Lung (tissue), 12 donors: ENCODE data around the gene CDYL. TPM values are rescaled to one million over a fixed set of nuclear protein-coding genes. Genes with fewer than 3 reads are reported as not detected.

Experiments
- ATAC-seq: fragments of 200-7000 bp; cut with Tn5 transposase; one replicate; pipeline ENCODE4 v1.9.1; 2020; ENCODE audit warnings: moderate number of reproducible peaks; ENCODE audit not compliant: insufficient read depth, low FRiP score
- DNase-seq, 3 donors: peaks; one replicate each; pipeline ENCODE4 v3.0.0-alpha.2; 2013 to 2017
- H3K27ac ChIP-seq, 2 donors: one replicate each; pipeline ENCODE4 v1.5.1; 2013; ENCODE audit warnings: mild to moderate bottlenecking in 2 of 2, moderate library complexity in 2 of 2, control low read depth in 1 of 2, inconsistent platforms in 1 of 2, low read depth in 1 of 2, low read length in 1 of 2
- H3K27me3 ChIP-seq, 3 donors: one replicate each; pipeline ENCODE4 v1.5.1; 2013; ENCODE audit warnings: low read length in 2 of 3; ENCODE audit not compliant: control insufficient read depth in 3 of 3, insufficient read depth in 3 of 3
- H3K36me3 ChIP-seq, 4 donors: one replicate each; pipeline ENCODE4 v1.5.1; 2013; ENCODE audit warnings: low read length in 4 of 4, mild to moderate bottlenecking in 1 of 4, moderate library complexity in 1 of 4; ENCODE audit not compliant: control insufficient read depth in 4 of 4, insufficient read depth in 4 of 4
- H3K4me1 ChIP-seq, 5 donors: one replicate each; pipeline ENCODE4 v1.5.1; 2013; ENCODE audit warnings: low read length in 5 of 5, mild to moderate bottlenecking in 2 of 5, moderate library complexity in 1 of 5; ENCODE audit not compliant: control insufficient read depth in 5 of 5, insufficient read depth in 5 of 5
- H3K4me3 ChIP-seq: one replicate; pipeline ENCODE4 v1.5.1; 2013; ENCODE audit warnings: mild to moderate bottlenecking, control low read depth, moderate library complexity
- H3K9ac ChIP-seq, 2 donors: one replicate each; pipeline ENCODE4 v1.5.1; 2013; ENCODE audit warnings: low read length in 2 of 2, control low read depth in 1 of 2; ENCODE audit not compliant: insufficient read depth in 1 of 2
- H3K9me3 ChIP-seq, 4 donors: one replicate each; pipeline ENCODE4 v1.5.1; 2013; ENCODE audit warnings: low read length in 3 of 4, mild to moderate bottlenecking in 1 of 4, moderate library complexity in 1 of 4; ENCODE audit not compliant: control insufficient read depth in 4 of 4, insufficient read depth in 3 of 4
- CTCF ChIP-seq: IDR thresholded peaks from 2 replicates; pipeline ENCODE4 v1.5.1; 2012; ENCODE audit warnings: mild to moderate bottlenecking; ENCODE audit errors: control extremely low read depth, extremely low read depth
- WGBS, 2 donors: extraction: QIAGEN DNeasy Blood & Tissue Kit; methylation state at CpG; one replicate each; pipeline ENCODE4 v1.1.7; 2013; 5-methylcytosine and 5-hydroxymethylcytosine counted together
- polyA plus RNA-seq, 2 donors: library from polyadenylated mRNA; stranded (reverse); fragments of 200-250 nt; gene quantifications; one replicate each; pipeline ENCODE4 v1.2.1, GENCODE V29; 2013
- total RNA-seq, 2 donors: library from RNA; depleted of rRNA in 1 of 2; stranded (reverse); fragments of >200 nt in 1 of 2; gene quantifications; one replicate each; pipeline ENCODE4 v1.2.1, GENCODE V29; 2014 to 2021
- donor health status: control.
- donor health status: control.
- donor health status: Bipolar disorder and iron deficiency.
- donor health status: healthy.
- donor health status: DM: yes; HTN: yes; CAD: no.

The CDYL gene
- total and polyA plus RNA-seq, 4 donors = 5.8 to 51.6 (median 20.9) TPM

GRCh38 chr6:4913705-4914419, 137.7 kb downstream of the CDYL start:
- 54 to 68% methylated on average over 10 of the region's 10 CpGs for WGBS, 2 donors
- no peak for TF ChIP-seq CTCF
- H3K27ac ChIP-seq = no peak overlapping the region
- ATAC-seq (no peak), DNase-seq (peak in 1 of 3 donors; percentile 29)
- no peaks in the 10 kb centered on the region for H3K27me3 ChIP-seq
- no peak overlapping the region for H3K4me3 ChIP-seq
- H3K9ac ChIP-seq = no peak overlapping the region
- H3K36me3 ChIP-seq = peaks cover 0 to under 1% (median 0%) of the 10 kb centered on the region in 4 donors
- H3K4me1 ChIP-seq = peaks cover 8 to 28% (median 12%) of the 10 kb centered on the region in 5 donors
- H3K9me3 ChIP-seq = no peaks in the 10 kb centered on the region

- TF ChIP-seq CTCF = no peak
- ATAC-seq = no peak
- no peaks in the 10 kb centered on the region for H3K27me3 ChIP-seq
- 58 to 70% methylated on average over 14 of the region's 14 CpGs for WGBS, 2 donors
- H3K9me3 ChIP-seq = no peaks in the 10 kb centered on the region
- peaks cover 8 to 28% (median 12%) of the 10 kb centered on the region in 5 donors for H3K4me1 ChIP-seq
- H3K9ac ChIP-seq = no peak overlapping the region
- no peak overlapping the region for H3K27ac ChIP-seq
- no peak overlapping the region for H3K4me3 ChIP-seq
- H3K36me3 ChIP-seq = no peaks in the 10 kb centered on the region
- peak in 1 of 3 donors; percentile 67 for DNase-seq
Observed at GRCh38 chr6:4914420-4915159, 138.4 kb downstream of the CDYL start.

- H3K9ac ChIP-seq = no peak overlapping the region
- no peak for DNase-seq
- 51 to 53% methylated on average over 5 of the region's 5 CpGs for WGBS, 2 donors
- no peak for ATAC-seq
- H3K27ac ChIP-seq = no peak overlapping the region
- H3K4me1 ChIP-seq = peaks cover 8 to 28% (median 12%) of the 10 kb centered on the region in 5 donors
- H3K36me3 ChIP-seq = no peaks in the 10 kb centered on the region
- no peak overlapping the region for H3K4me3 ChIP-seq
- TF ChIP-seq CTCF = no peak
- H3K27me3 ChIP-seq = no peaks in the 10 kb centered on the region
- H3K9me3 ChIP-seq = no peaks in the 10 kb centered on the region
Observed at GRCh38 chr6:4916954-4917561, 140.9 kb downstream of the CDYL start.
